SK-N-SH treated with all-trans-retinoic acid at 6 μM for 48 hours (cell line): ENCODE data around the gene CRYGC.

Experiments used
- ATAC-seq: fragments of 200-7000 bp; cut with Tn5 transposase; 3 replicates; pipeline ENCODE4 v1.9.1; 2020; ENCODE audit warnings: mild to moderate bottlenecking, moderate library complexity
- ARNTL ChIP-seq: fragments of 450-650 bp; formaldehyde crosslinking; IDR thresholded peaks from 2 replicates; pipeline ENCODE4 v1.5.0; 2020; ENCODE audit warnings: low read depth, mild to moderate bottlenecking, moderate library complexity, borderline replicate concordance
- BACH2 ChIP-seq: fragments of 250-450 bp; sonication (Bioruptor Pico); IDR thresholded peaks from 2 replicates; pipeline ENCODE4 v1.9.0; 2021; ENCODE audit warnings: mild to moderate bottlenecking, borderline replicate concordance
- CSDC2 ChIP-seq: fragments of 250-450 bp; sonication (Bioruptor Pico); IDR thresholded peaks from 2 replicates; pipeline ENCODE4 v1.5.0; 2020; ENCODE audit warnings: mild to moderate bottlenecking, moderate library complexity
- ESRRG ChIP-seq: fragments of 250-450 bp; sonication (Bioruptor Pico); IDR thresholded peaks from 2 replicates; pipeline ENCODE4 v1.6.1; 2021; ENCODE audit warnings: mild to moderate bottlenecking
- GLIS3 ChIP-seq: fragments of 250-450 bp; sonication (Bioruptor Pico); IDR thresholded peaks from 2 replicates; pipeline ENCODE4 v1.5.0; 2020; ENCODE audit warnings: mild to moderate bottlenecking, moderate library complexity
- ISL1 ChIP-seq: fragments of 250-450 bp; sonication (Bioruptor Pico); IDR thresholded peaks from 2 replicates; pipeline ENCODE4 v2.1.2; 2022; ENCODE audit warnings: mild to moderate bottlenecking, moderate library complexity
- OSR1 ChIP-seq: fragments of 250-450 bp; sonication (Bioruptor Pico); IDR thresholded peaks from 2 replicates; pipeline ENCODE4 v1.8.0; 2022; ENCODE audit warnings: moderate library complexity, mild to moderate bottlenecking, inconsistent platforms
- PATZ1 ChIP-seq: fragments of 250-450 bp; sonication (Bioruptor Pico); IDR thresholded peaks from 2 replicates; pipeline ENCODE4 v1.8.0; 2020; ENCODE audit warnings: mild to moderate bottlenecking, moderate library complexity, borderline replicate concordance
- PPARA ChIP-seq: fragments of 250-450 bp; sonication (Bioruptor Pico); IDR thresholded peaks from 2 replicates; pipeline ENCODE4 v1.5.0; 2020; ENCODE audit warnings: mild to moderate bottlenecking, borderline replicate concordance
- RARB ChIP-seq: fragments of 250-450 bp; sonication (Bioruptor Pico); IDR thresholded peaks from 2 replicates; pipeline ENCODE4 v1.8.0; 2021; ENCODE audit warnings: mild to moderate bottlenecking, moderate library complexity
- SNAI2 ChIP-seq: fragments of 250-450 bp; sonication (Bioruptor Pico); IDR thresholded peaks from 2 replicates; pipeline ENCODE4 v1.5.0; 2020; ENCODE audit warnings: mild to moderate bottlenecking, moderate library complexity
- TCF4 ChIP-seq: fragments of 250-450 bp; sonication (Bioruptor Pico); IDR thresholded peaks from 2 replicates; pipeline ENCODE4 v1.8.0; 2021; ENCODE audit warnings: mild to moderate bottlenecking, moderate library complexity, borderline replicate concordance
- TOX ChIP-seq: fragments of 250-450 bp; sonication (Bioruptor Pico); IDR thresholded peaks from 2 replicates; pipeline ENCODE4 v1.8.0; 2021; ENCODE audit warnings: mild to moderate bottlenecking, moderate library complexity, borderline replicate concordance
- ZC3H10 ChIP-seq: fragments of 250-450 bp; sonication (Bioruptor Pico); IDR thresholded peaks from 2 replicates; pipeline ENCODE4 v1.5.1; 2021; ENCODE audit warnings: mild to moderate bottlenecking, moderate library complexity
- ZFP3 ChIP-seq: fragments of 250-450 bp; sonication (Bioruptor Pico); IDR thresholded peaks from 2 replicates; pipeline ENCODE4 v1.5.0; 2020; ENCODE audit warnings: mild to moderate bottlenecking, moderate library complexity
- ZNF70 ChIP-seq: fragments of 450-650 bp; formaldehyde crosslinking; IDR thresholded peaks from 2 replicates; pipeline ENCODE4 v1.5.0; 2020; ENCODE audit warnings: mild to moderate bottlenecking, moderate library complexity
- ZNF8 ChIP-seq: fragments of 450-650 bp; formaldehyde crosslinking; IDR thresholded peaks from 2 replicates; pipeline ENCODE4 v1.5.0; 2020; ENCODE audit warnings: mild to moderate bottlenecking, moderate library complexity
- TF ChIP-seq, protein P1 (sequence below): fragments of 250-450 bp; sonication (Bioruptor Pico); IDR thresholded peaks from 2 replicates; pipeline ENCODE4 v1.5.1; 2020; ENCODE audit warnings: low read depth, mild to moderate bottlenecking, moderate library complexity
- TF ChIP-seq, protein P2 (sequence below): fragments of 250-450 bp; sonication (Bioruptor Pico); IDR thresholded peaks from 2 replicates; pipeline ENCODE4 v1.5.0; 2020; ENCODE audit warnings: mild to moderate bottlenecking, moderate library complexity
- TF ChIP-seq, protein P3 (sequence below): fragments of 250-450 bp; sonication (Bioruptor Pico); IDR thresholded peaks from 2 replicates; pipeline ENCODE4 v1.5.1; 2021; ENCODE audit warnings: mild to moderate bottlenecking, moderate library complexity
- TF ChIP-seq, protein P4 (sequence below): fragments of 250-450 bp; sonication (Bioruptor Pico); IDR thresholded peaks from 2 replicates; pipeline ENCODE4 v1.8.0; 2021; ENCODE audit warnings: low read depth, mild to moderate bottlenecking, moderate library complexity, borderline replicate concordance

The CRYGC gene, protein sequence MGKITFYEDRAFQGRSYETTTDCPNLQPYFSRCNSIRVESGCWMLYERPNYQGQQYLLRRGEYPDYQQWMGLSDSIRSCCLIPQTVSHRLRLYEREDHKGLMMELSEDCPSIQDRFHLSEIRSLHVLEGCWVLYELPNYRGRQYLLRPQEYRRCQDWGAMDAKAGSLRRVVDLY

GRCh38 chr2:208129744-208130711 is at the start of gene CRYGC:
Gene CRYGC (minus strand): TSS chr2:208129828. CDS start chr2:208129792, 36 bp downstream.
- peak; percentile 85 for ATAC-seq
- TF ChIP-seq PATZ1 (CRISPR knock-in tag) (0 out of 2 replicates have a peak, but pooled peaks have one; percentile 53), GLIS3 (CRISPR knock-in tag) (no peak), RARB (CRISPR knock-in tag) (no peak), PPARA (CRISPR knock-in tag) (no peak), ZNF70 (0 out of 2 replicates have a peak, but pooled peaks have one; percentile 27), BACH2 (CRISPR knock-in tag) (no peak), OSR1 (CRISPR knock-in tag) (no peak), CSDC2 (no peak), TOX (CRISPR knock-in tag) (no peak), ISL1 (CRISPR knock-in tag) (peak; percentile 84), ZFP3 (CRISPR knock-in tag) (0 out of 2 replicates have a peak, but pooled peaks have one; percentile 12), ARNTL (no peak), TCF4 (CRISPR knock-in tag) (peak; percentile 28; the same call in 1 of the 2 replicates), ESRRG (CRISPR knock-in tag) (0 out of 2 replicates have a peak, but pooled peaks have one; percentile 35), ZNF8 (CRISPR knock-in tag) (0 out of 2 replicates have a peak, but pooled peaks have one; percentile 11), SNAI2 (peak; percentile 81; the same call in 1 of the 2 replicates), ZC3H10 (CRISPR knock-in tag) (peak; percentile 68)
- TF ChIP-seq, protein P1, sequence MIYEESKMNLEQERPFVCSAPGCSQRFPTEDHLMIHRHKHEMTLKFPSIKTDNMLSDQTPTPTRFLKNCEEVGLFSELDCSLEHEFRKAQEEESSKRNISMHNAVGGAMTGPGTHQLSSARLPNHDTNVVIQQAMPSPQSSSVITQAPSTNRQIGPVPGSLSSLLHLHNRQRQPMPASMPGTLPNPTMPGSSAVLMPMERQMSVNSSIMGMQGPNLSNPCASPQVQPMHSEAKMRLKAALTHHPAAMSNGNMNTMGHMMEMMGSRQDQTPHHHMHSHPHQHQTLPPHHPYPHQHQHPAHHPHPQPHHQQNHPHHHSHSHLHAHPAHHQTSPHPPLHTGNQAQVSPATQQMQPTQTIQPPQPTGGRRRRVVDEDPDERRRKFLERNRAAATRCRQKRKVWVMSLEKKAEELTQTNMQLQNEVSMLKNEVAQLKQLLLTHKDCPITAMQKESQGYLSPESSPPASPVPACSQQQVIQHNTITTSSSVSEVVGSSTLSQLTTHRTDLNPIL (CRISPR knock-in tag): no peak
- TF ChIP-seq, protein P2, sequence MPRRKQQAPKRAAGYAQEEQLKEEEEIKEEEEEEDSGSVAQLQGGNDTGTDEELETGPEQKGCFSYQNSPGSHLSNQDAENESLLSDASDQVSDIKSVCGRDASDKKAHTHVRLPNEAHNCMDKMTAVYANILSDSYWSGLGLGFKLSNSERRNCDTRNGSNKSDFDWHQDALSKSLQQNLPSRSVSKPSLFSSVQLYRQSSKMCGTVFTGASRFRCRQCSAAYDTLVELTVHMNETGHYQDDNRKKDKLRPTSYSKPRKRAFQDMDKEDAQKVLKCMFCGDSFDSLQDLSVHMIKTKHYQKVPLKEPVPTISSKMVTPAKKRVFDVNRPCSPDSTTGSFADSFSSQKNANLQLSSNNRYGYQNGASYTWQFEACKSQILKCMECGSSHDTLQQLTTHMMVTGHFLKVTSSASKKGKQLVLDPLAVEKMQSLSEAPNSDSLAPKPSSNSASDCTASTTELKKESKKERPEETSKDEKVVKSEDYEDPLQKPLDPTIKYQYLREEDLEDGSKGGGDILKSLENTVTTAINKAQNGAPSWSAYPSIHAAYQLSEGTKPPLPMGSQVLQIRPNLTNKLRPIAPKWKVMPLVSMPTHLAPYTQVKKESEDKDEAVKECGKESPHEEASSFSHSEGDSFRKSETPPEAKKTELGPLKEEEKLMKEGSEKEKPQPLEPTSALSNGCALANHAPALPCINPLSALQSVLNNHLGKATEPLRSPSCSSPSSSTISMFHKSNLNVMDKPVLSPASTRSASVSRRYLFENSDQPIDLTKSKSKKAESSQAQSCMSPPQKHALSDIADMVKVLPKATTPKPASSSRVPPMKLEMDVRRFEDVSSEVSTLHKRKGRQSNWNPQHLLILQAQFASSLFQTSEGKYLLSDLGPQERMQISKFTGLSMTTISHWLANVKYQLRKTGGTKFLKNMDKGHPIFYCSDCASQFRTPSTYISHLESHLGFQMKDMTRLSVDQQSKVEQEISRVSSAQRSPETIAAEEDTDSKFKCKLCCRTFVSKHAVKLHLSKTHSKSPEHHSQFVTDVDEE: no peak
- TF ChIP-seq, protein P3, sequence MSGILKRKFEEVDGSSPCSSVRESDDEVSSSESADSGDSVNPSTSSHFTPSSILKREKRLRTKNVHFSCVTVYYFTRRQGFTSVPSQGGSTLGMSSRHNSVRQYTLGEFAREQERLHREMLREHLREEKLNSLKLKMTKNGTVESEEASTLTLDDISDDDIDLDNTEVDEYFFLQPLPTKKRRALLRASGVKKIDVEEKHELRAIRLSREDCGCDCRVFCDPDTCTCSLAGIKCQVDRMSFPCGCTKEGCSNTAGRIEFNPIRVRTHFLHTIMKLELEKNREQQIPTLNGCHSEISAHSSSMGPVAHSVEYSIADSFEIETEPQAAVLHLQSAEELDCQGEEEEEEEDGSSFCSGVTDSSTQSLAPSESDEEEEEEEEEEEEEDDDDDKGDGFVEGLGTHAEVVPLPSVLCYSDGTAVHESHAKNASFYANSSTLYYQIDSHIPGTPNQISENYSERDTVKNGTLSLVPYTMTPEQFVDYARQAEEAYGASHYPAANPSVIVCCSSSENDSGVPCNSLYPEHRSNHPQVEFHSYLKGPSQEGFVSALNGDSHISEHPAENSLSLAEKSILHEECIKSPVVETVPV (CRISPR knock-in tag): no peak
- TF ChIP-seq, protein P4, sequence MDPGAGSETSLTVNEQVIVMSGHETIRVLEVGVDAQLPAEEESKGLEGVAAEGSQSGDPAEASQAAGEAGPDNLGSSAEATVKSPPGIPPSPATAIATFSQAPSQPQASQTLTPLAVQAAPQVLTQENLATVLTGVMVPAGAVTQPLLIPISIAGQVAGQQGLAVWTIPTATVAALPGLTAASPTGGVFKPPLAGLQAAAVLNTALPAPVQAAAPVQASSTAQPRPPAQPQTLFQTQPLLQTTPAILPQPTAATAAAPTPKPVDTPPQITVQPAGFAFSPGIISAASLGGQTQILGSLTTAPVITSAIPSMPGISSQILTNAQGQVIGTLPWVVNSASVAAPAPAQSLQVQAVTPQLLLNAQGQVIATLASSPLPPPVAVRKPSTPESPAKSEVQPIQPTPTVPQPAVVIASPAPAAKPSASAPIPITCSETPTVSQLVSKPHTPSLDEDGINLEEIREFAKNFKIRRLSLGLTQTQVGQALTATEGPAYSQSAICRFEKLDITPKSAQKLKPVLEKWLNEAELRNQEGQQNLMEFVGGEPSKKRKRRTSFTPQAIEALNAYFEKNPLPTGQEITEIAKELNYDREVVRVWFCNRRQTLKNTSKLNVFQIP (CRISPR knock-in tag): no peak

- ATAC-seq: no peak
- TF ChIP-seq RARB (CRISPR knock-in tag) (no peak), ZFP3 (CRISPR knock-in tag) (no peak), ZNF70 (no peak), ZC3H10 (CRISPR knock-in tag) (no peak), TCF4 (CRISPR knock-in tag) (no peak), PATZ1 (CRISPR knock-in tag) (no peak), PPARA (CRISPR knock-in tag) (no peak)
- TF ChIP-seq, protein P3 (CRISPR knock-in tag): no peak
- TF ChIP-seq, all 23 proteins: peak for 0
Observed at GRCh38 chr2:208179028-208179609, 49.5 kb upstream of the CRYGC start.
